Tibial nerve (tissue), 4 donors: ENCODE data around the gene FBF1. TPM values are rescaled to one million over a fixed set of nuclear protein-coding genes. Genes with fewer than 3 reads are reported as not detected.

Experiments
- DNase-seq, 2 donors: peaks; one replicate each; pipeline ENCODE4 v3.0.0-alpha.2; 2019; ENCODE audit warnings: low spot score in 2 of 2
- H3K27ac ChIP-seq, 4 donors: fragments of 200-600 bp; sonication (generic) in 3 of 4; one replicate each; pipeline ENCODE4 v1.5.1; 2017 to 2019; ENCODE audit warnings: mild to moderate bottlenecking in 1 of 4
- H3K27me3 ChIP-seq, 2 donors: fragments of 200-600 bp; sonication (generic) in 1 of 2; one replicate each; pipeline versions ENCODE4 v1.5.1 to v1.6.0; 2017 to 2019
- H3K36me3 ChIP-seq, 3 donors: fragments of 200-600 bp; sonication (generic); one replicate each; pipeline ENCODE4 v1.5.1; 2018 to 2019
- H3K4me1 ChIP-seq, 4 donors: fragments of 200-600 bp; sonication (generic) in 3 of 4; one replicate each; pipeline ENCODE4 v1.5.1; 2017 to 2019
- H3K4me3 ChIP-seq, 4 donors: fragments of 200-600 bp; sonication (generic) in 3 of 4; one replicate each; pipeline ENCODE4 v1.5.1; 2017 to 2019; ENCODE audit warnings: mild to moderate bottlenecking in 1 of 4, moderate library complexity in 1 of 4
- H3K9me3 ChIP-seq, 4 donors: fragments of 200-600 bp; sonication (generic) in 3 of 4; one replicate each; pipeline ENCODE4 v1.5.1; 2017 to 2019
- EP300 ChIP-seq, 2 donors: sonication (generic); formaldehyde crosslinking; IDR thresholded peaks; one replicate each; pipeline ENCODE4 v1.6.1; 2017; ENCODE audit warnings: antibody characterized with exemption in 2 of 2, mild to moderate bottlenecking in 1 of 2
- POLR2A ChIP-seq, 2 donors: fragments of 450-650 bp; IDR thresholded peaks; one replicate each; pipeline ENCODE4 v1.6.1; 2017; ENCODE audit warnings: antibody characterized with exemption in 2 of 2, mild to moderate bottlenecking in 2 of 2, moderate library complexity in 2 of 2
- WGBS, 2 donors: methylation state at CpG; one replicate each; pipeline ENCODE4 v1.1.5; 2018; 5-methylcytosine and 5-hydroxymethylcytosine counted together
- total RNA-seq, 4 donors: library from RNA; depleted of rRNA; stranded (reverse); fragments of >200 nt; gene quantifications; one replicate each; pipeline ENCODE4 v1.1.0, GENCODE V29; 2016
- TF ChIP-seq, protein P1 (sequence below), 5 experiments: fragments of 200-600 bp in 3 of 5; fragments of 450-650 bp in 2 of 5; sonication (generic) in 3 of 5; IDR thresholded peaks; one replicate each; pipeline ENCODE4 v1.5.1; 2016 to 2019; ENCODE audit warnings: antibody characterized with exemption in 5 of 5, mild to moderate bottlenecking in 3 of 5, moderate library complexity in 2 of 5

FBF1 gene
- total RNA-seq, 4 donors from 2014 or later, result 19.9 to 32.4 (median 25.7) TPM

DNA sequence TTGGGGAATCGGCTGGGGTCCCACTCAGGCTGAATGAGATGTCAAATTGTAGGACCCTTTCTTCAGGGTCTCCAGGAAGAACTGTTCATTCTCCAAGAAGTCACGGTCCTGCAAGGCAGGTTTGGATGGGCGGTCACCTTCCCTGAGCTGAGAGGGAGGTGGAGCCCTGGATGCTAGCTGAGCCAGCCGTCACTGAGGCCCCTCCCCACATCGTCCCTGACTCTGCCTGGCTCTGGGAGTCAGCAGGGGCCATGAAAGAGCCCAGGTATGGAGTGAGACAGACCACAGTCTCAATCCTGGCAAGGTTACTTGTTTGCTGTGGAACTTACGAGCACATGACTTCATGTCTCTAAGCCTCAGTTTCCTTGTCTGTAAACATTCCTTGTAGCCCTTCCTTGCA is 30.1 kb downstream of the FBF1 start:
- H3K4me1 ChIP-seq, result peaks cover 0 to 14% (median under 1%) of the 10 kb centered on the region in 4 donors
- no peaks in the 10 kb centered on the region for H3K9me3 ChIP-seq
- H3K36me3 ChIP-seq, result peaks cover 0 to 38% (median 0%) of the 10 kb centered on the region in 3 donors
- no peak for DNase-seq
- TF ChIP-seq, protein P1, sequence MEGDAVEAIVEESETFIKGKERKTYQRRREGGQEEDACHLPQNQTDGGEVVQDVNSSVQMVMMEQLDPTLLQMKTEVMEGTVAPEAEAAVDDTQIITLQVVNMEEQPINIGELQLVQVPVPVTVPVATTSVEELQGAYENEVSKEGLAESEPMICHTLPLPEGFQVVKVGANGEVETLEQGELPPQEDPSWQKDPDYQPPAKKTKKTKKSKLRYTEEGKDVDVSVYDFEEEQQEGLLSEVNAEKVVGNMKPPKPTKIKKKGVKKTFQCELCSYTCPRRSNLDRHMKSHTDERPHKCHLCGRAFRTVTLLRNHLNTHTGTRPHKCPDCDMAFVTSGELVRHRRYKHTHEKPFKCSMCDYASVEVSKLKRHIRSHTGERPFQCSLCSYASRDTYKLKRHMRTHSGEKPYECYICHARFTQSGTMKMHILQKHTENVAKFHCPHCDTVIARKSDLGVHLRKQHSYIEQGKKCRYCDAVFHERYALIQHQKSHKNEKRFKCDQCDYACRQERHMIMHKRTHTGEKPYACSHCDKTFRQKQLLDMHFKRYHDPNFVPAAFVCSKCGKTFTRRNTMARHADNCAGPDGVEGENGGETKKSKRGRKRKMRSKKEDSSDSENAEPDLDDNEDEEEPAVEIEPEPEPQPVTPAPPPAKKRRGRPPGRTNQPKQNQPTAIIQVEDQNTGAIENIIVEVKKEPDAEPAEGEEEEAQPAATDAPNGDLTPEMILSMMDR (IDR thresholded peaks at IDR 0.05), result no peak
- no peak for TF ChIP-seq EP300 (IDR thresholded peaks at IDR 0.05)
- no peak for TF ChIP-seq POLR2A (IDR thresholded peaks at IDR 0.05)
- 58 to 74% methylated on average over 5 to 6 of the region's 6 CpGs for WGBS, 2 donors
- no peak overlapping the region for H3K27ac ChIP-seq
- no peaks in the 10 kb centered on the region for H3K27me3 ChIP-seq
- no peak overlapping the region for H3K4me3 ChIP-seq

DNA sequence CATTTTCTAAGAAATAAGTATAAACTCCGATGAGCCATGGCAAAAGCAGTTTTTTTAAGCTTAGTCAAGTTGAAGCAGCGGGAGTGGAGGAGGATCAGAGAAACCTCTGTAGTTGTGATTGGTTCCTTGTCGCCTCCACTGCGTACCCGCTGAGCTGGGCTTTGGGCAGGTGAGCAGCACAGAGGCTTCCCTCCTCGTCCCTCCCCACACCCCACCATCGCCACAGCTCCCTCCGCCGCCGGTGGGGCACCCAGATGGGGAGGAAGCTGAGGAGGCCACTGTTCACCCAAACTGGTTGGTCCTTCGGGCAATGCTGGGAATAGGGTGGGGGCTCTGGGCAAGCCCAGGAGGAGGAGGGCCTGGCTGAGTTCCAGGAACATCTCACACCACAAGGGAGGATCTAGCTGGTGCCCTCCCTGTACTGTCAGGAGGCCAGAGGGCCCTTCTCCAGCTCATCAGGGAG is 31.0 kb downstream of the FBF1 start:
- Histone ChIP-seq H3K9me3 (no peaks in the 10 kb centered on the region), H3K27ac (no peak overlapping the region), H3K36me3 (peaks cover 0 to 32% (median 0%) of the 10 kb centered on the region in 3 donors), H3K4me1 (peaks cover 0 to 20% (median 3%) of the 10 kb centered on the region in 4 donors), H3K4me3 (no peak overlapping the region), H3K27me3 (no peaks in the 10 kb centered on the region)
- no peak for DNase-seq
- WGBS, 2 donors, result 73 to 75% methylated on average over 11 of the region's 11 CpGs
- TF ChIP-seq, protein P1 (IDR thresholded peaks at IDR 0.05), result no peak
- TF ChIP-seq EP300 (IDR thresholded peaks at IDR 0.05) (no peak), POLR2A (IDR thresholded peaks at IDR 0.05) (no peak)

DNA sequence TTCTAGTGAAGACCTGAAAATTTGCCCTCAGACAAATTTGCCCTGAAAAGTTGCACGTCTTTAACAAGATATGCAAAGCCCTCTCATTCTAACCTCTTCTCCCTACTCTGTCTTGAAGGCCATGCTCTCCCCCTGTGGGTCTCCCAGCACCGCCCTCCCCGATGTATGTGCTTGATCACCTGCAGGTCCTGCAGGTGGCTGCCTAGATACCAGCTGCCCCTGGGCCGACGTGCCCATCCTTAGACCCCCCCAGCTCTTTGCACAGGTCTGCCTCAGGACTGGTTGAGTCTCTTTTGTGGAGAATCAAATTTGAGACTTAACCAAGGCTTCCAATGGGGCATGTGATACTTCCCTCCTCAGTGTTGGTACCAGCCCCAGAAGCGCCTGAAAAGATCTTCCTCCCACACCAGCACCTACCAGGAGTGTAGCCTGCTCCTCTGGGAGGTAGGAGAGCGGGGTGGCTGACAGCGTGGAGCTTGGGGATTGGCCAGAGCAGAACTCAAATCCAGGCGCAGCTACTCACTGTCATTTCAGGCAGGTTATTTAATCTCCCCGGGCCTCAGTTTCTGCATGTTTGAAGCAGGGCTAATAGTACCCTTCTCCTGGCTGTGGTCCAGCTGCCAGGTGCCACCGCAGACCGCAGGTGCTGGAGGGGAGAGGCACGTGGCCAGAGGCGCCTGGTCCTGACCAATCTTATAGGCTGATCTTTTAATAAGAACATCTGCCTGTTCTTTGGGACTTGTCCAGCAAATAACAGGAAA is 31.6 kb downstream of the FBF1 start:
- H3K36me3 ChIP-seq, result peaks cover 0 to 26% (median 0%) of the 10 kb centered on the region in 3 donors
- no peak overlapping the region for H3K4me3 ChIP-seq
- no peak overlapping the region for H3K27ac ChIP-seq
- H3K9me3 ChIP-seq, result no peaks in the 10 kb centered on the region
- WGBS, 2 donors, result 85 to 89% methylated on average over 14 of the region's 14 CpGs
- DNase-seq, result no peak
- H3K27me3 ChIP-seq, result no peaks in the 10 kb centered on the region
- peaks cover 0 to 21% (median 3%) of the 10 kb centered on the region in 4 donors for H3K4me1 ChIP-seq
- TF ChIP-seq EP300 (IDR thresholded peaks at IDR 0.05) (no peak), POLR2A (IDR thresholded peaks at IDR 0.05) (no peak)
- TF ChIP-seq, protein P1 (IDR thresholded peaks at IDR 0.05), result no peak

DNA sequence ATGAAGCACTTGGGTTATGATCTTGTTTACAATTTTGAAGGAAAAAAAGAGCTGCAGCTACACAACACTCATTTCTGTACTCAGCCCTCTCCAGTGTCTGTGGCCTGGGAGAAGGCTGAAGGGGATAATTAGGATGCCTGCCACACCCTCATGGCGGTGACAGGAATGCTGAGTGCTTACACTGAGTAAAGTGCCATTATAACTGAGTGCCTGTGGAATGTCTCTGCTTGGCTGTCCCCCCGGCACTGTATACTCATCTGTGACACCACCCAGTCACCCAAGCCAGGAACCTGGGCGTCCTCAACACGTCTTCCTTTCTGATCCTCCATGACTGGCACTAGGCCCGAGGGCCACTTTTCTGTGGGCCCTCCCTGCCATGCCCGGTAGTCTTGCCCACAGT is 32.6 kb downstream of the FBF1 start:
- Histone ChIP-seq H3K27me3 (no peaks in the 10 kb centered on the region), H3K27ac (no peak overlapping the region), H3K4me1 (peaks cover 0 to 31% (median 10%) of the 10 kb centered on the region in 4 donors), H3K36me3 (peaks cover 0 to 18% (median 0%) of the 10 kb centered on the region in 3 donors), H3K9me3 (no peaks in the 10 kb centered on the region), H3K4me3 (no peak overlapping the region)
- no peak for DNase-seq
- 63 to 72% methylated on average over 6 of the region's 6 CpGs for WGBS, 2 donors
- TF ChIP-seq POLR2A (IDR thresholded peaks at IDR 0.05) (no peak), EP300 (IDR thresholded peaks at IDR 0.05) (no peak)
- TF ChIP-seq, protein P1 (IDR thresholded peaks at IDR 0.05), result no peak
